Breast epithelium (tissue), 4 donors: ENCODE data around the gene TOP1. TPM values are rescaled to one million over a fixed set of nuclear protein-coding genes. Genes with fewer than 3 reads are reported as not detected.
A peak's percentile ranks its signal among the peaks of the same experiment; 100 is the strongest.
"Not testable (repeated sequence)": the region's sequence is repeated elsewhere in the genome, so short reads cannot be mapped to it uniquely, and the experiment has no call there.

Source experiments
- DNase-seq, 2 donors: peaks; one replicate each; pipeline ENCODE4 v3.0.0-alpha.2; 2019; ENCODE audit warnings: low spot score in 2 of 2
- H3K27ac ChIP-seq, 2 donors: fragments of 200-600 bp; sonication (generic) in 1 of 2; one replicate each; pipeline ENCODE4 v1.5.1; 2016 to 2019; ENCODE audit warnings: mild to moderate bottlenecking in 1 of 2
- H3K27me3 ChIP-seq, 2 donors: fragments of 200-600 bp; sonication (generic) in 1 of 2; one replicate each; pipeline versions ENCODE4 v1.5.1 to v1.6.0; 2017 to 2019; ENCODE audit warnings: control low read depth in 1 of 2, mild to moderate bottlenecking in 1 of 2
- H3K36me3 ChIP-seq: fragments of 200-600 bp; one replicate; pipeline ENCODE4 v1.5.1; 2019
- H3K4me1 ChIP-seq, 2 donors: fragments of 200-600 bp; sonication (generic); one replicate each; pipeline ENCODE4 v1.5.1; 2016 to 2019; ENCODE audit warnings: control low read depth in 1 of 2
- H3K4me3 ChIP-seq, 3 donors: fragments of 200-600 bp; sonication (generic); 1 replicate in 2 of 3; 2 replicates in 1 of 3; pipeline ENCODE4 v1.5.1; 2016 to 2019; ENCODE audit warnings: mild to moderate bottlenecking in 3 of 3, moderate library complexity in 2 of 3
- H3K9me3 ChIP-seq, 2 donors: fragments of 200-600 bp; sonication (generic) in 1 of 2; one replicate each; pipeline ENCODE4 v1.5.1; 2016 to 2019; ENCODE audit warnings: control low read depth in 1 of 2
- CTCF ChIP-seq, 3 donors: fragments of 450-650 bp; IDR thresholded peaks; one replicate each; pipeline ENCODE4 v1.5.1; 2016 to 2017; ENCODE audit warnings: antibody characterized with exemption in 3 of 3, mild to moderate bottlenecking in 3 of 3, moderate library complexity in 3 of 3
- POLR2A ChIP-seq: fragments of 450-650 bp; IDR thresholded peaks from one replicate; pipeline ENCODE4 v1.6.1; 2016; ENCODE audit warnings: antibody characterized with exemption, mild to moderate bottlenecking, moderate library complexity
- POLR2AphosphoS5 ChIP-seq, 3 donors: sonication (generic); formaldehyde crosslinking; IDR thresholded peaks; one replicate each; pipeline ENCODE4 v1.6.1; 2017; ENCODE audit warnings: antibody characterized with exemption in 3 of 3
- intact Hi-C: fragments of 100-400 bp; cut with DNase I; formaldehyde crosslinking; loops from one replicate; pipeline ENCODE4 v1.15.1; 2023; ENCODE audit warnings: low total_unique reads
- total RNA-seq, 3 donors: library from RNA; depleted of rRNA; stranded (reverse); fragments of >200 nt; gene quantifications; one replicate each; pipeline ENCODE4 v1.1.0, GENCODE V29; 2016

TOP1 gene
- total RNA-seq, 3 donors from 2014 or later, result 24.0 to 41.6 (median 40.3) TPM

GRCh38 chr20:41003143-41003935 lies 25.3 kb upstream of the TOP1 start:
- TF ChIP-seq POLR2A, result no peak
- peak; percentile 59 to 74 (median 73) for TF ChIP-seq POLR2AphosphoS5 (IDR thresholded peaks at IDR 0.05)
- peak overlapping the region; percentile 88 to 96 for H3K27ac ChIP-seq
- intact Hi-C loops, result no loop called here

GRCh38 chr20:41003936-41004294 lies 24.7 kb upstream of the TOP1 start:
- peaks cover 0 to 15% of the 10 kb centered on the region in 2 donors for H3K4me1 ChIP-seq
- H3K27me3 ChIP-seq, H3K36me3 ChIP-seq, H3K9me3 ChIP-seq, intact Hi-C loops, DNase-seq: not testable (repeated sequence)
- H3K4me3 ChIP-seq, result peak overlapping the region in 1 of 3 donors; percentile 32
- peak overlapping the region; percentile 88 to 96 for H3K27ac ChIP-seq

More at GRCh38 chr20:41003143-41003935, 25.3 kb upstream of the TOP1 start:
- H3K4me1 ChIP-seq, result peaks cover 0 to 15% of the 10 kb centered on the region in 2 donors
- no peaks in the 10 kb centered on the region for H3K9me3 ChIP-seq
- peak; percentile 60 to 80 for DNase-seq
- H3K4me3 ChIP-seq, result peak overlapping the region in 1 of 3 donors; percentile 32
- H3K27me3 ChIP-seq, result no peaks in the 10 kb centered on the region
- no peaks in the 10 kb centered on the region for H3K36me3 ChIP-seq

GRCh38 chr20:41004531-41005360 lies 23.9 kb upstream of the TOP1 start:
- H3K27me3 ChIP-seq, result no peaks in the 10 kb centered on the region
- peak overlapping the region in 1 of 3 donors; percentile 7 for H3K4me3 ChIP-seq
- DNase-seq, result no peak

GRCh38 chr20:41005361-41005729 lies 23.3 kb upstream of the TOP1 start:
- peak overlapping the region; percentile 88 to 96 for H3K27ac ChIP-seq
- no peaks in the 10 kb centered on the region for H3K9me3 ChIP-seq
- intact Hi-C loops, result no loop called here
- peaks cover 0 to 15% of the 10 kb centered on the region in 2 donors for H3K4me1 ChIP-seq
- peak; percentile 90 to 93 for DNase-seq
- H3K4me3 ChIP-seq, result no peak overlapping the region
- no peaks in the 10 kb centered on the region for H3K36me3 ChIP-seq
- peak; percentile 39 to 77 (median 41) for TF ChIP-seq POLR2AphosphoS5 (IDR thresholded peaks at IDR 0.05)
- TF ChIP-seq POLR2A, result no peak
- no peaks in the 10 kb centered on the region for H3K27me3 ChIP-seq

More at GRCh38 chr20:41004531-41005360, 23.9 kb upstream of the TOP1 start:
- intact Hi-C loops, result no loop called here
- H3K27ac ChIP-seq, result peak overlapping the region; percentile 88 to 96
- no peaks in the 10 kb centered on the region for H3K9me3 ChIP-seq
- H3K36me3 ChIP-seq, result no peaks in the 10 kb centered on the region
- peaks cover 0 to 15% of the 10 kb centered on the region in 2 donors for H3K4me1 ChIP-seq
- TF ChIP-seq POLR2AphosphoS5 (IDR thresholded peaks at IDR 0.05), result no peak
- no peak for TF ChIP-seq POLR2A
- TF ChIP-seq CTCF (IDR thresholded peaks at IDR 0.05), result no peak

GRCh38 chr20:41006126-41006935 lies 22.3 kb upstream of the TOP1 start:
- Histone ChIP-seq H3K27ac (peak overlapping the region; percentile 88 to 96), H3K27me3 (no peaks in the 10 kb centered on the region), H3K4me1 (peaks cover 0 to 15% of the 10 kb centered on the region in 2 donors), H3K36me3 (no peaks in the 10 kb centered on the region), H3K4me3 (no peak overlapping the region), H3K9me3 (no peaks in the 10 kb centered on the region)
- DNase-seq, result no peak
- TF ChIP-seq POLR2AphosphoS5 (IDR thresholded peaks at IDR 0.05) (no peak), CTCF (IDR thresholded peaks at IDR 0.05) (no peak), POLR2A (no peak)
- intact Hi-C loops, result no loop called here

- intact Hi-C loops, result no loop called here
- H3K27ac ChIP-seq, result no peak overlapping the region
- H3K4me1 ChIP-seq, result peaks cover 0 to 15% of the 10 kb centered on the region in 2 donors
- H3K9me3 ChIP-seq, result no peaks in the 10 kb centered on the region
- no peaks in the 10 kb centered on the region for H3K27me3 ChIP-seq
- DNase-seq, result no peak
- no peak overlapping the region for H3K4me3 ChIP-seq
- TF ChIP-seq POLR2A, result no peak
- no peak for TF ChIP-seq CTCF (IDR thresholded peaks at IDR 0.05)
- no peak for TF ChIP-seq POLR2AphosphoS5 (IDR thresholded peaks at IDR 0.05)
- no peaks in the 10 kb centered on the region for H3K36me3 ChIP-seq
These were observed 21.6 kb upstream of the TOP1 start for GRCh38 chr20:41006936-41007474.
